DOHH2 (cell line): ENCODE measurements around the gene OLFM2.

ENCODE experiments used
- H3F3A ChIP-seq: fragments of 200-600 bp; sonication (generic), shearing (Covaris generic); 2 replicates; pipeline ENCODE4 v1.6.0; 2016; ENCODE audit warnings: antibody characterized with exemption, mild to moderate bottlenecking; ENCODE audit not compliant: control insufficient read depth, insufficient read depth
- H3K27ac ChIP-seq: fragments of 200-600 bp; sonication (generic); 2 replicates; pipeline ENCODE4 v1.5.1; 2014; ENCODE audit warnings: low read depth, mild to moderate bottlenecking, low read length, moderate library complexity
- H3K27me3 ChIP-seq: fragments of 200-600 bp; sonication (generic); 2 replicates; pipeline ENCODE4 v1.6.1; 2014; ENCODE audit warnings: mild to moderate bottlenecking, low read length, mixed read lengths; ENCODE audit not compliant: control insufficient read depth
- H3K36me3 ChIP-seq: fragments of 200-600 bp; sonication (generic); 2 replicates; pipeline ENCODE4 v1.6.1; 2014; ENCODE audit warnings: mild to moderate bottlenecking, low read length, moderate library complexity, mixed read lengths; ENCODE audit not compliant: control insufficient read depth
- H3K4me1 ChIP-seq: fragments of 200-600 bp; sonication (generic); 2 replicates; pipeline ENCODE4 v1.6.1; 2014; ENCODE audit warnings: mild to moderate bottlenecking, low read length, mixed read lengths; ENCODE audit not compliant: control insufficient read depth
- H3K4me2 ChIP-seq: fragments of 200-600 bp; sonication (generic); 2 replicates; pipeline ENCODE4 v1.6.0; 2014; ENCODE audit warnings: mild to moderate bottlenecking, low read length, moderate library complexity
- H3K4me3 ChIP-seq: fragments of 200-600 bp; sonication (generic); 2 replicates; pipeline ENCODE4 v1.5.1; 2014; ENCODE audit warnings: mild to moderate bottlenecking, low read length, mixed read lengths
- H3K79me2 ChIP-seq: fragments of 200-600 bp; sonication (generic); 2 replicates; pipeline ENCODE4 v1.6.1; 2014; ENCODE audit warnings: mild to moderate bottlenecking, low read length, mixed read lengths; ENCODE audit not compliant: control insufficient read depth
- H3K9me2 ChIP-seq: fragments of 200-600 bp; sonication (generic); replicated peaks from 2 replicates; pipeline ENCODE4 v1.6.1; 2014; ENCODE audit warnings: mild to moderate bottlenecking, low read length, mixed read lengths; ENCODE audit not compliant: control insufficient read depth
- H3K9me3 ChIP-seq: fragments of 200-600 bp; sonication (generic); 2 replicates; pipeline ENCODE4 v1.6.1; 2014; ENCODE audit warnings: antibody characterized with exemption, low read length, mixed read lengths; ENCODE audit not compliant: control insufficient read depth, insufficient read depth
- H4K20me1 ChIP-seq: fragments of 200-600 bp; sonication (generic); 2 replicates; pipeline ENCODE4 v1.6.0; 2014; ENCODE audit warnings: low read depth, mild to moderate bottlenecking, antibody characterized with exemption, low read length, moderate library complexity; ENCODE audit not compliant: control insufficient read depth, insufficient read depth
- CTCF ChIP-seq: fragments of 200-600 bp; sonication (generic); IDR thresholded peaks from one replicate; pipeline ENCODE4 v1.5.1; 2014; ENCODE audit warnings: antibody characterized with exemption, mild to moderate bottlenecking, low read depth, low read length; ENCODE audit not compliant: poor library complexity, severe bottlenecking
- EZH2phosphoT487 ChIP-seq: fragments of 200-600 bp; sonication (generic); IDR thresholded peaks from 2 replicates; pipeline ENCODE4 v1.6.1; 2017; ENCODE audit warnings: borderline replicate concordance, mild to moderate bottlenecking, antibody characterized with exemption, low read length, moderate library complexity, mixed read lengths

Gene OLFM2

DNA sequence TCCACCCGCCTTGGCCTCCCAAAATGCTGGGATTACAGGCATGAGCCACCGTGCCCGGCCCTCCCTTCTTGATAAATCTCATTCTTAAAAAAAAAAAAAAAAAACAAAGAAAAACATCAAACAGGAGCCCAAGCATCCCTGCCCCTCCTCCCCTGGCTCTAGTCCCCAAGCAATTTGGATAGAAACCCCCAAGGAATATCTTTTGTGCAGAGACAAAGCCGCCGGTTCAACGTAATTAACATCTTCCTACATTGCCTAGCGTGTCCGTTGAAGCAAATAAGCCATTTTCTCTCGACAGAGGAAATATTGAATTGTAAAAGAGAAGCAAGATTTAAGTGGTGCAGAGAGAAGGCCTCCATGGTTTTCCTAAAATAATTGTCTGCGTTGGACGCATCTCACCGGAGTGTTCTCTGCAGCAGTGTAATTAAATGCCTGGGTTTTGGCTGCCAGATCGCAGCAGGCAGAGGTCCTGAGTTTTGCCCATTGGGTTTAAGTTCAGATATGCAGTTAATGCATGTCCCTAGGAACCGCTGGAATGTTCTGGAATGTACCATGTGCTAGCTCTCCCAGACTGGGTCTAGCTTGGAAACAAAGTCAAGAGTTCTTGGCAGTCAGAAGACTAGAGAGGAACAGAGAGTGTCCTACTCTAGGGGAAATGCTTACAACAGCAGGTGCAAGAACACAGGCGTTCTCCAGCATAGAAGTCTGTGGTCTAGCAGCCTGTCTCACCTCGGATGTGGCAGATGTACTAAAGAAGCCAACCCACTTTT is 70.4 kb downstream of the OLFM2 start:
- Histone ChIP-seq H3K27me3 (peaks cover 2% of the 10 kb centered on the region; the same call in 1 of the 2 replicates), H3K4me2 (no peak overlapping the region), H3K4me3 (no peak overlapping the region), H3K9me3 (no peaks in the 10 kb centered on the region), H3K79me2 (no peaks in the 10 kb centered on the region), H3K36me3 (no peaks in the 10 kb centered on the region), H3K27ac (no peak overlapping the region), H3K4me1 (no peaks in the 10 kb centered on the region), H3F3A (no peaks in the 10 kb centered on the region), H4K20me1 (no peaks in the 10 kb centered on the region), H3K9me2 (no peaks in the 10 kb centered on the region)
- no peak for TF ChIP-seq EZH2phosphoT487
- no peak for TF ChIP-seq CTCF

DNA sequence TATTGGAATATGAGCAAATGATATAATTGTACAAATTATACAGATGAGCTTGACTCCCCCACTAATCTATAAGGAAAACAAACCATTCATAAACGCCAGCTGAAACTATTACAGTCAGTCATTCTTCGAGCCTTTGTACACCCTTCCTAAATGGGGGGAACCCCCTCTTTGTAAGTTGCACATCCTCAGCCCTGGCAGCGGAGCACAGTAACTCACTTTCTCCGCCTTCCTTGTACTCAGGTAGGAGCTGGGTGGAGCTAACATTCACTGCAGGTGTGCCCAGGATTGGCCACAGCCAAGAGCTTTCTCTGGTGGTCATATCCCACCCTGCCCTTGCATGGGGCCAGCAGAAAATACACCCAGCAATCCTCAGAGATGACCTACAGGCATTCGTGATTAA is 72.6 kb downstream of the OLFM2 start:
- no peaks in the 10 kb centered on the region for H3K9me2 ChIP-seq
- no peak overlapping the region for H3K27ac ChIP-seq
- H3K79me2 ChIP-seq = no peaks in the 10 kb centered on the region
- no peaks in the 10 kb centered on the region for H4K20me1 ChIP-seq
- no peak overlapping the region for H3K4me2 ChIP-seq
- no peaks in the 10 kb centered on the region for H3F3A ChIP-seq
- no peaks in the 10 kb centered on the region for H3K9me3 ChIP-seq
- H3K4me1 ChIP-seq = no peaks in the 10 kb centered on the region
- TF ChIP-seq CTCF (no peak), EZH2phosphoT487 (no peak)
- H3K4me3 ChIP-seq = no peak overlapping the region
- H3K27me3 ChIP-seq = peaks cover 2% of the 10 kb centered on the region; the same call in 1 of the 2 replicates
- no peaks in the 10 kb centered on the region for H3K36me3 ChIP-seq

DNA sequence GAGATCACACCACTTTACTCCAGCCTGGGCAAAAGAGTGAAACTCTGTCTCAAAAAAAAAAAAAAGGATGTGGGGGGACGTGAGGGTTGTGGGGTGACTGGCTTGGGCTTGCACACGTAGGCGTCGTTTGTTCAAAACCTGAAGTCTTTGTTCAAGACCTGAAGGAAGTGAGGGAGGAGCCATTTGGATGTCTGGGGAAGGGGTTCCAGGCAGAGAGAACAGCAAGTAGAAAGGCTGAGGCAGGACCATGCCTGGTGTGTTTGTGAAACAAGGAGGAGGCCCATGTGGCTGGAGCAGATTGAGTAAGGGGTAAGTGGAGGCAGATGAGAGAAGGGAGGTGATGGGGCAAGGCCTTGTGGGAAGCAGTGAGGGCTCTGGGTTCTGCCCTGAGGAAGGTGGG is 73.4 kb downstream of the OLFM2 start:
- H3F3A ChIP-seq = no peaks in the 10 kb centered on the region
- no peaks in the 10 kb centered on the region for H4K20me1 ChIP-seq
- H3K9me3 ChIP-seq = no peaks in the 10 kb centered on the region
- H3K27ac ChIP-seq = no peak overlapping the region
- TF ChIP-seq EZH2phosphoT487 (no peak), CTCF (no peak)
- no peak overlapping the region for H3K4me3 ChIP-seq
- H3K36me3 ChIP-seq = no peaks in the 10 kb centered on the region
- 0 out of 2 replicates have a peak, but pooled peaks cover under 1% of the 10 kb centered on the region for H3K4me1 ChIP-seq
- H3K79me2 ChIP-seq = no peaks in the 10 kb centered on the region
- H3K4me2 ChIP-seq = no peak overlapping the region
- no peaks in the 10 kb centered on the region for H3K9me2 ChIP-seq
- peaks cover 2% of the 10 kb centered on the region; the same call in 1 of the 2 replicates for H3K27me3 ChIP-seq
